OCI-LY7 (cell line): ENCODE data around the gene MAP2K1. TPM values are rescaled to one million over a fixed set of nuclear protein-coding genes. Genes with fewer than 3 reads are reported as not detected.

Experiments used
- BruUV-seq: library from RNA; stranded (reverse); fragments of 400-500 nt; replicated peaks from 2 replicates; lab custom pipeline; 2021; lab: Mats Ljungman, UMichigan
- CTCF ChIA-PET: fragments of 300-600 bp; sonication (Branson Sonifier 250); formaldehyde crosslinking; loops from one replicate; lab custom pipeline; 2022; ENCODE audit warnings: antibody characterized with exemption; ENCODE audit not compliant: unreplicated experiment; lab: Charles Lee
- POLR2A ChIA-PET: fragments of 300-600 bp; sonication (Branson Sonifier 250); formaldehyde crosslinking; loops from one replicate; lab custom pipeline; 2022; ENCODE audit warnings: antibody characterized with exemption; lab: Charles Lee
- DNase-seq: peaks from one replicate; pipeline ENCODE4 v3.0.0-alpha.2; 2015; ENCODE audit warnings: low spot score
- H2AFZ ChIP-seq: fragments of 200-600 bp; sonication (generic), shearing (Covaris generic); 2 replicates; pipeline ENCODE4 v1.6.1; 2014; ENCODE audit warnings: mild to moderate bottlenecking, antibody characterized with exemption, low read length, moderate library complexity
- H3K27ac ChIP-seq: fragments of 200-600 bp; sonication (generic); 2 replicates; pipeline ENCODE4 v1.5.1; 2014; ENCODE audit warnings: mixed run types, low read depth, mild to moderate bottlenecking, moderate library complexity, low read length, inconsistent platforms; ENCODE audit not compliant: poor library complexity, severe bottlenecking
- H3K36me3 ChIP-seq: fragments of 200-600 bp; sonication (generic); 2 replicates; pipeline ENCODE4 v1.6.1; 2014; ENCODE audit warnings: mild to moderate bottlenecking, antibody characterized with exemption, low read length, moderate library complexity, mixed read lengths; ENCODE audit not compliant: insufficient read depth
- H3K4me1 ChIP-seq: fragments of 200-600 bp; sonication (generic); 2 replicates; pipeline ENCODE4 v1.5.1; 2014; ENCODE audit warnings: mild to moderate bottlenecking, low read length; ENCODE audit not compliant: insufficient read depth, poor library complexity, severe bottlenecking
- H3K4me2 ChIP-seq: fragments of 200-600 bp; sonication (generic); 2 replicates; pipeline ENCODE4 v1.6.1; 2014; ENCODE audit warnings: mild to moderate bottlenecking, low read length
- H3K4me3 ChIP-seq: fragments of 200-600 bp; sonication (generic); 2 replicates; pipeline ENCODE4 v1.5.1; 2014; ENCODE audit warnings: mild to moderate bottlenecking, low read depth, low read length; ENCODE audit not compliant: poor library complexity, severe bottlenecking
- H3K79me2 ChIP-seq: fragments of 200-600 bp; sonication (generic); 2 replicates; pipeline ENCODE4 v1.6.1; 2016; ENCODE audit warnings: low read depth, mild to moderate bottlenecking, low read length, moderate library complexity, mixed read lengths; ENCODE audit not compliant: insufficient read depth
- H3K9me2 ChIP-seq: fragments of 200-600 bp; sonication (generic); 2 replicates; pipeline ENCODE4 v1.6.1; 2016; ENCODE audit warnings: mild to moderate bottlenecking, low read length, mixed read lengths; ENCODE audit not compliant: insufficient read depth
- H3K9me3 ChIP-seq: fragments of 200-600 bp; sonication (generic); 2 replicates; pipeline ENCODE4 v1.6.1; 2014; ENCODE audit warnings: mild to moderate bottlenecking, mixed run types, low read length, mixed read lengths
- H4K20me1 ChIP-seq: fragments of 200-600 bp; sonication (generic); 2 replicates; pipeline ENCODE4 v1.6.1; 2014; ENCODE audit warnings: mild to moderate bottlenecking, antibody characterized with exemption, low read length, moderate library complexity, mixed read lengths; ENCODE audit not compliant: insufficient read depth
- CTCF ChIP-seq: fragments of 200-600 bp; sonication (generic); conservative IDR thresholded peaks from 2 replicates; pipeline ENCODE4 v1.5.1; 2014; ENCODE audit warnings: mild to moderate bottlenecking, antibody characterized with exemption, low read length, moderate library complexity, mixed read lengths
- EZH2phosphoT487 ChIP-seq: fragments of 200-600 bp; sonication (generic); IDR thresholded peaks from 2 replicates; pipeline ENCODE4 v1.6.1; 2018; ENCODE audit warnings: low read depth, borderline replicate concordance, mild to moderate bottlenecking, mixed run types, antibody characterized with exemption, low read length, moderate library complexity, mixed read lengths
- intact Hi-C: fragments of 100-400 bp; cut with micrococcal nuclease; formaldehyde crosslinking; loops from one replicate; pipeline ENCODE4 v1.10.0; 2022; ENCODE audit not compliant: unreplicated experiment
- microRNA-seq: library from miRNA; unstranded; fragments of <30 nt; microRNA quantifications from one replicate; pipeline ENCODE4 v1.2.0, GENCODE V29; 2022; ENCODE audit warnings: borderline replicate concordance
- small RNA-seq: library from RNA; depleted of rRNA; stranded (forward); fragments of <200 nt; gene quantifications from one replicate; pipeline ENCODE3, GENCODE V24; 2014
- total RNA-seq, 2 experiments: library from RNA; depleted of rRNA in 1 of 2; stranded (reverse); fragments of >200 nt in 1 of 2; shearing (Covaris generic) in 1 of 2; gene quantifications; 2 replicates each; pipeline ENCODE4 v1.2.3, GENCODE V29; 2014 to 2022

The MAP2K1 gene
- total RNA-seq, 2 experiments from 2014 or later = 37.2 to 95.8 TPM

DNA sequence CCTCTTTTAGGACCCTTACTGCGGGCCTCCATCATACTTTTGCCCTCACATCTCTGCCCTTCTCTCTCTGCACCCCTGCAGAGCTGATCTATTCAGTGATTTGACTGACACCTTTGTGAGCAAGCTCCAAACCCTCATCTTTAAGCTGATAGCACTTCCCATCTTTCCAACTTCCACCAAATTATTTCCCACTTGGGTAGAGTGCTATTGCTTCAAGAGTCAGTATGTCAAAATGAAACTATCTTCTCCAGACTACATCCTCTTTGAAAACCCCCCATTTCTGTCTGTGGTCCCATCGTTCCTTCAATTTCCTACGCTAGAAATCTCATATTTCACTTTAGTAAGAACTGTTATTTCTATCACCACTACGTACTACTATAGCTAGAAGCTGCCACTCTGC, 138.1 kb downstream of the MAP2K1 start:
- Histone ChIP-seq H3K4me3 (no peak overlapping the region), H4K20me1 (no peaks in the 10 kb centered on the region), H2AFZ (no peak overlapping the region), H3K9me3 (no peaks in the 10 kb centered on the region), H3K27ac (no peak overlapping the region), H3K4me2 (no peak overlapping the region), H3K36me3 (peaks cover 96% of the 10 kb centered on the region), H3K9me2 (no peaks in the 10 kb centered on the region), H3K4me1 (no peaks in the 10 kb centered on the region), H3K79me2 (no peaks in the 10 kb centered on the region)
- intact Hi-C loops = no loop called here
- POLR2A ChIA-PET = no interaction called here
- CTCF ChIA-PET = no interaction called here
- no peak for DNase-seq
- no peak for TF ChIP-seq CTCF
- no peak for TF ChIP-seq EZH2phosphoT487
- BruUV-seq = no TSS peak

DNA sequence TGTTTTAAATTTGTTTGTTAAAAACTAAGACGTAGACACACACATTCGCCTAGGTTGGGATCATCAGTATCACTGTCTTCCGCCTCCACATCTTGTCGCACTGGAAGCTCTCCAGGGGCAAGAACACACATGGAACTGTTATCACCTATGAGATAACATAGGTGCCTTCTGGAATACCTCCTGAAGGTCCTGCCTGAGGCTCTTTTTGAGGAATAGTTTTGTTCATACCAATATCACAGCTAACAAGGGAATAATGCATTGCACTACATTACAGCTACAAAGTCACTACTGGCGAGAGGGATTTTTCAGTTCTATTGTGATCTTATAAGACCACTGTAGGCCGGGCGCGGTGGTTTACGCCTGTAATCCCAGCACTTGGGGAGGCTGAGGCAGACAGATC, 148.3 kb downstream of the MAP2K1 start:
- POLR2A ChIA-PET = no interaction called here
- CTCF ChIA-PET = no interaction called here

More for the DNA sequence above, 148.3 kb downstream of the MAP2K1 start:
- H2AFZ ChIP-seq = no peak overlapping the region
- no peak overlapping the region for H3K4me3 ChIP-seq
- H4K20me1 ChIP-seq = no peaks in the 10 kb centered on the region
- intact Hi-C loops = no loop called here
- no TSS peak for BruUV-seq
- H3K79me2 ChIP-seq = no peaks in the 10 kb centered on the region
- no peak overlapping the region for H3K27ac ChIP-seq
- H3K4me1 ChIP-seq = no peaks in the 10 kb centered on the region
- H3K9me2 ChIP-seq = no peaks in the 10 kb centered on the region
- DNase-seq = no peak
- peaks cover 83% of the 10 kb centered on the region for H3K36me3 ChIP-seq
- no peak overlapping the region for H3K4me2 ChIP-seq
- TF ChIP-seq EZH2phosphoT487 = no peak
- no peak for TF ChIP-seq CTCF
- H3K9me3 ChIP-seq = no peaks in the 10 kb centered on the region

Small RNA genes lying within 50 kb of the gene (microRNA-seq; reads per million reads assigned to microRNA genes)
- 3.0 reads per million for gene MIR4512

Small RNA genes lying within 50 kb of the gene (small RNA-seq; reads per million reads assigned to genes)
- gene ATP5MFP6 (not detected), gene MIR4512 (not detected), gene RF00019 (not detected), gene RF01159 (not detected), gene SCARNA14 (9.6 reads per million, percentile 95 among the genes with 10 or more reads in this experiment), gene SNORD16 (not detected), gene SNORD18A (not detected), gene SNORD18B (not detected), gene SNORD18C (not detected)

Other genes starting within 250 kb of the MAP2K1 start
- 3.3 and 3.5 TPM in 2 replicates for gene MEGF11, start 133.2 kb upstream of the MAP2K1 start, total RNA-seq (2014; rRNA removed; shearing (Covaris generic))
- gene MEGF11, start 133.2 kb upstream of the MAP2K1 start, total RNA-seq (2022) = 6.8 and 9.1 TPM in 2 replicates
- gene DIS3L, start 93.3 kb upstream of the MAP2K1 start, total RNA-seq (2014; rRNA removed; shearing (Covaris generic)) = 33.9 and 41.2 TPM in 2 replicates
- gene DIS3L, start 93.3 kb upstream of the MAP2K1 start, total RNA-seq (2022) = 57.8 and 67.6 TPM in 2 replicates
- 26.0 and 28.6 TPM in 2 replicates for gene TIPIN, start 30.2 kb upstream of the MAP2K1 start, total RNA-seq (2014; rRNA removed; shearing (Covaris generic))
- gene TIPIN, start 30.2 kb upstream of the MAP2K1 start, total RNA-seq (2022) = 34.9 and 38.1 TPM in 2 replicates
- gene SNAPC5, start 110.8 kb downstream of the MAP2K1 start, total RNA-seq (2014; rRNA removed; shearing (Covaris generic)) = 30.7 and 32.6 TPM in 2 replicates
- 25.7 and 26.5 TPM in 2 replicates for gene SNAPC5, start 110.8 kb downstream of the MAP2K1 start, total RNA-seq (2022)
- gene RPL4, start 117.9 kb downstream of the MAP2K1 start, total RNA-seq (2014; rRNA removed; shearing (Covaris generic)) = 5,185 and 5,381 TPM in 2 replicates
- 4,316 and 4,489 TPM in 2 replicates for gene RPL4, start 117.9 kb downstream of the MAP2K1 start, total RNA-seq (2022)
- 36.9 and 37.4 TPM in 2 replicates for gene ZWILCH, start 118.4 kb downstream of the MAP2K1 start, total RNA-seq (2014; rRNA removed; shearing (Covaris generic))
- gene ZWILCH, start 118.4 kb downstream of the MAP2K1 start, total RNA-seq (2022) = 49.0 and 50.2 TPM in 2 replicates
- not detected in 2 replicates for gene LCTL, start 179.1 kb downstream of the MAP2K1 start, total RNA-seq (2014; rRNA removed; shearing (Covaris generic))
- gene LCTL, start 179.1 kb downstream of the MAP2K1 start, total RNA-seq (2022) = not detected in 2 replicates